GM12878 (cell line): Measurements from ENCODE around the gene SSH3. TPM values are rescaled to one million over a fixed set of nuclear protein-coding genes. Genes with fewer than 3 reads are reported as not detected.

Experiments used
- ATAC-seq: fragments of 200-7000 bp; cut with Tn5 transposase; 3 replicates; pipeline ENCODE4 v1.9.1; 2020; ENCODE audit warnings: mild to moderate bottlenecking, moderate library complexity
- BruUV-seq: library from RNA; stranded (reverse); fragments of 400-500 nt; replicated peaks from 2 replicates; lab custom pipeline; 2021; lab: Mats Ljungman, UMichigan
- CTCF ChIA-PET: fragments of 300-600 bp; sonication (Branson Sonifier 250); formaldehyde crosslinking; extraction: SDS; loops from one replicate; lab custom pipeline; 2021; ENCODE audit warnings: inconsistent platforms; lab: Yijun Ruan, JAX
- POLR2A ChIA-PET: fragments of 350-600 bp; formaldehyde crosslinking; extraction: SDS; loops from one replicate; lab custom pipeline; 2021; ENCODE audit warnings: inconsistent platforms; lab: Charles Lee
- RAD21 ChIA-PET: fragments of 300-600 bp; sonication (Branson Sonifier 250); formaldehyde crosslinking; loops from one replicate; lab custom pipeline; 2023; ENCODE audit warnings: antibody characterized with exemption; ENCODE audit not compliant: unreplicated experiment; lab: Charles Lee
- SMC1A ChIA-PET: fragments of 300-600 bp; sonication (Branson Sonifier 250); formaldehyde crosslinking; loops from one replicate; lab custom pipeline; 2023; ENCODE audit not compliant: unreplicated experiment, uncharacterized antibody; lab: Charles Lee
- DNase-seq: peaks from one replicate; pipeline ENCODE4 v3.0.0-alpha.2; 2011; ENCODE audit warnings: low read depth, low spot score
- FAIRE-seq: peaks from 3 replicates; lab custom pipeline; 2011; peaks lifted over from hg19 to GRCh38; lab: Jason Lieb, UNC
- H2AFZ ChIP-seq: 2 replicates; pipeline ENCODE4 v1.6.0; 2011; ENCODE audit warnings: low read depth, low read length, control low read depth; ENCODE audit not compliant: control insufficient read depth
- H3K27ac ChIP-seq: 2 replicates; pipeline ENCODE4 v1.5.1; 2011; ENCODE audit warnings: control low read depth; ENCODE audit not compliant: control insufficient read depth, insufficient read depth
- H3K27me3 ChIP-seq, 2 experiments: replicated peaks in 1 of 2; 2 replicates each; pipeline versions ENCODE4 v1.6.0 to v1.6.1; 2011; ENCODE audit warnings: low read length in 1 of 2; ENCODE audit not compliant: control insufficient read depth in 2 of 2, insufficient read depth in 2 of 2
- H3K36me3 ChIP-seq, 2 experiments: 2 replicates each; pipeline ENCODE4 v1.5.1; 2011; ENCODE audit warnings: low read length in 1 of 2; ENCODE audit not compliant: control insufficient read depth in 2 of 2, insufficient read depth in 2 of 2
- H3K4me1 ChIP-seq: 2 replicates; pipeline ENCODE4 v1.6.1; 2011; ENCODE audit warnings: mild to moderate bottlenecking, low read length, moderate library complexity, mixed read lengths; ENCODE audit not compliant: control insufficient read depth, insufficient read depth
- H3K4me2 ChIP-seq: 2 replicates; pipeline ENCODE4 v1.6.0; 2011; ENCODE audit warnings: control low read depth; ENCODE audit not compliant: control insufficient read depth, insufficient read depth
- H3K4me3 ChIP-seq: fragments of 200-600 bp; sonication (generic); 2 replicates; pipeline ENCODE4 v1.5.1; 2016
- H3K79me2 ChIP-seq: 2 replicates; pipeline ENCODE4 v1.6.0; 2011; ENCODE audit warnings: low read length; ENCODE audit not compliant: control insufficient read depth, insufficient read depth
- H3K9ac ChIP-seq: 2 replicates; pipeline ENCODE4 v1.8.0; 2011; ENCODE audit warnings: low read length, control low read depth, mixed read lengths; ENCODE audit not compliant: control insufficient read depth, insufficient read depth
- H3K9me3 ChIP-seq: replicated peaks from 3 replicates; pipeline ENCODE4 v1.5.1; 2011; ENCODE audit warnings: mild to moderate bottlenecking, low read length; ENCODE audit not compliant: control insufficient read depth, insufficient read depth
- H4K20me1 ChIP-seq: 2 replicates; pipeline ENCODE4 v1.6.0; 2011; ENCODE audit not compliant: control insufficient read depth, insufficient read depth
- BHLHE40 ChIP-seq, 2 experiments: fragments of 450-650 bp in 1 of 2; IDR thresholded peaks; 2 replicates each; pipeline ENCODE4 v1.6.1; 2011 to 2017; ENCODE audit warnings: low read depth in 2 of 2, borderline replicate concordance in 1 of 2, improper control_type of control experiment in 1 of 2, low read length in 1 of 2, mild to moderate bottlenecking in 1 of 2
- BMI1 ChIP-seq: fragments of 450-650 bp; IDR thresholded peaks from 2 replicates; pipeline ENCODE4 v1.6.1; 2016; ENCODE audit warnings: mild to moderate bottlenecking, moderate library complexity, borderline replicate concordance
- NR2F1 ChIP-seq: fragments of 450-650 bp; conservative IDR thresholded peaks from 2 replicates; pipeline ENCODE4 v1.6.1; 2017; ENCODE audit warnings: mild to moderate bottlenecking
- WGBS: methylation state at CpG from one replicate; pipeline ENCODE4 v1.1.6; 2016; ENCODE audit warnings: low lambda C conversion rate; ENCODE audit not compliant: insufficient replicate concordance, insufficient coverage; ENCODE audit errors: missing lambda C conversion rate; 5-methylcytosine and 5-hydroxymethylcytosine counted together
- in situ Hi-C: fragments of 300-500 bp; cut with MboI; formaldehyde crosslinking; loops from 9 replicates; pipeline ENCODE4 v1.14.3; 2018; ENCODE audit warnings: mixed read lengths
- intact Hi-C: fragments of 100-400 bp; cut with micrococcal nuclease; formaldehyde crosslinking; loops from one replicate; pipeline ENCODE4 v1.14.2; 2022; ENCODE audit not compliant: unreplicated experiment
- polyA plus RNA-seq, 11 experiments: library from polyadenylated mRNA; depleted of rRNA in 4 of 11; unstranded in 6 of 11; stranded (reverse) in 5 of 11; fragments of >200 nt; fragmentation: Nextera tagmentation in 4 of 11; fragmentation: Illumina TruSeq in 1 of 11; extraction: Ambion mirVana in 4 of 11; extraction: Trizol in 1 of 11; gene quantifications; 1 replicate in 1 of 11; 2 replicates in 10 of 11; pipeline versions ENCODE4 v1.2.1 to v1.2.3, GENCODE V29; 2011 to 2016; ENCODE audit warnings: inconsistent platforms in 2 of 11, missing spikeins in 2 of 11, low read depth in 1 of 11
- total RNA-seq, 4 experiments: library from RNA; depleted of rRNA in 3 of 4; stranded (reverse); fragments of >200 nt in 3 of 4; fragmentation: Illumina TruSeq in 1 of 4; extraction: Trizol in 1 of 4; gene quantifications; 2 replicates each; pipeline versions ENCODE4 v1.2.1 to v1.2.3, GENCODE V29; 2013 to 2021
- TF ChIP-seq, protein P1 (sequence below): IDR thresholded peaks from 2 replicates; pipeline ENCODE4 v1.6.1; 2011; ENCODE audit warnings: mild to moderate bottlenecking, low read depth, low read length, moderate library complexity; ENCODE audit not compliant: insufficient replicate concordance
- TF ChIP-seq, protein P2 (sequence below), 3 experiments: IDR thresholded peaks in 2 of 3; conservative IDR thresholded peaks in 1 of 3; 2 replicates each; pipeline ENCODE4 v1.5.1; 2011; ENCODE audit warnings: low read depth in 3 of 3, low read length in 3 of 3, mild to moderate bottlenecking in 3 of 3, control low read depth in 2 of 3, moderate library complexity in 2 of 3, inconsistent platforms in 1 of 3, mixed read lengths in 1 of 3; ENCODE audit not compliant: control insufficient read depth in 2 of 3, insufficient read depth in 1 of 3; ENCODE audit errors: extremely low read depth in 1 of 3

SSH3 gene
- total and polyA plus RNA-seq, 10 of the 15 experiments (the other 5 are each of a cell fraction or from before 2014, with no cell fraction given), result 0.05 to 0.83 (median 0.28) TPM; not detected in 3

DNA sequence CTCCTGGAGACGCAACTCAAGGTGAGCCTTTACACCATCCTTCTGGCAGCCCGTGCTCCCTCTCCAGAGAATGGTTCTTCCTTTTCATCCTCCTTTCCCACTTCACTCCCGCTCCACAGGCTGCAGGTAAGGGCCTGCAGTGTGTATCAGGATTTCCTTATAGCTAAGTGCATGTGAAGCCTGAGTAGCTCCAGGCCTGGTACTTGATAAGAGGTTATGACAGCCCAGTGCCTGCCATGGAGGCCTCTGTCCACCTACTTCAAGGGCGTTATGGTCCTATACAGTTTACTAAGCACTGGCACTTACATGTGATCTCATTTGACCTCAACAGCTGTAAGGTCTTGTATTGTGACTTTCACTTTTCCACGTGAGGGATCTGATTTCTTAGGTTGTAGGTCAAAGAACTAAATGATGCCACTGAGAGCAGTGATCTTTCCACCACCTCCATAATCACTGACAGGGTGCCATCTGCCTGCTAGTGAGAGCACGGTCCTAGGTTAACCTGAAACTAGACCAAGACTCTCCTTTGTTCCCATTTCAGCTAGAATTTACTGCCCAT lies 18.1 kb downstream of the SSH3 start:
- WGBS, result 44% methylated on average over 6 of the region's 6 CpGs
- POLR2A ChIA-PET, result interaction anchor here (0.5 to 2.8 kb wide), 4 partner anchors 25 to 574 kb away, joined by 3 to 10 read pairs (median 4); partner anchors contain the start of gene POLD4
- no peak overlapping the region for H3K27ac ChIP-seq
- H3K27me3 ChIP-seq, result no peaks in the 10 kb centered on the region
- TF ChIP-seq, protein P1, sequence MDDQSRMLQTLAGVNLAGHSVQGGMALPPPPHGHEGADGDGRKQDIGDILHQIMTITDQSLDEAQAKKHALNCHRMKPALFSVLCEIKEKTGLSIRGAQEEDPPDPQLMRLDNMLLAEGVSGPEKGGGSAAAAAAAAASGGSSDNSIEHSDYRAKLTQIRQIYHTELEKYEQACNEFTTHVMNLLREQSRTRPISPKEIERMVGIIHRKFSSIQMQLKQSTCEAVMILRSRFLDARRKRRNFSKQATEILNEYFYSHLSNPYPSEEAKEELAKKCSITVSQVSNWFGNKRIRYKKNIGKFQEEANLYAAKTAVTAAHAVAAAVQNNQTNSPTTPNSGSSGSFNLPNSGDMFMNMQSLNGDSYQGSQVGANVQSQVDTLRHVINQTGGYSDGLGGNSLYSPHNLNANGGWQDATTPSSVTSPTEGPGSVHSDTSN, result no peak
- TF ChIP-seq BMI1 (no peak), NR2F1 (peak; percentile 68), BHLHE40 (IDR thresholded peaks at IDR 0.05; ENCODE audit: borderline replicate concordance in 1 of 2, low read depth in 2 of 2, low read length in 1 of 2) (peak in 1 of 2 experiments; percentile 31; a peak in 1 of 4 replicates)
- TF ChIP-seq, protein P2, sequence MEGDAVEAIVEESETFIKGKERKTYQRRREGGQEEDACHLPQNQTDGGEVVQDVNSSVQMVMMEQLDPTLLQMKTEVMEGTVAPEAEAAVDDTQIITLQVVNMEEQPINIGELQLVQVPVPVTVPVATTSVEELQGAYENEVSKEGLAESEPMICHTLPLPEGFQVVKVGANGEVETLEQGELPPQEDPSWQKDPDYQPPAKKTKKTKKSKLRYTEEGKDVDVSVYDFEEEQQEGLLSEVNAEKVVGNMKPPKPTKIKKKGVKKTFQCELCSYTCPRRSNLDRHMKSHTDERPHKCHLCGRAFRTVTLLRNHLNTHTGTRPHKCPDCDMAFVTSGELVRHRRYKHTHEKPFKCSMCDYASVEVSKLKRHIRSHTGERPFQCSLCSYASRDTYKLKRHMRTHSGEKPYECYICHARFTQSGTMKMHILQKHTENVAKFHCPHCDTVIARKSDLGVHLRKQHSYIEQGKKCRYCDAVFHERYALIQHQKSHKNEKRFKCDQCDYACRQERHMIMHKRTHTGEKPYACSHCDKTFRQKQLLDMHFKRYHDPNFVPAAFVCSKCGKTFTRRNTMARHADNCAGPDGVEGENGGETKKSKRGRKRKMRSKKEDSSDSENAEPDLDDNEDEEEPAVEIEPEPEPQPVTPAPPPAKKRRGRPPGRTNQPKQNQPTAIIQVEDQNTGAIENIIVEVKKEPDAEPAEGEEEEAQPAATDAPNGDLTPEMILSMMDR (IDR thresholded peaks at IDR 0.05 in 2 of 3, conservative IDR thresholded peaks at IDR 0.05 in 1 of 3; ENCODE audit: control insufficient read depth in 2 of 3, extremely low read depth in 1 of 3, insufficient read depth in 1 of 3, low read depth in 3 of 3, low read length in 3 of 3), result 0 out of 6 replicates have a peak, but pooled peaks of 1 of the 3 experiments have one; percentile 0
- no peaks in the 10 kb centered on the region for H3K79me2 ChIP-seq
- intact Hi-C loops (no loop called here), in situ Hi-C loops (no loop called here)
- SMC1A ChIA-PET, result interaction anchor here (1.1 to 7.6 kb wide), 6 partner anchors 24 to 60 kb away, joined by 4 to 82 read pairs (median 18); partner anchors contain the start of gene POLD4
- no peaks in the 10 kb centered on the region for H3K9me3 ChIP-seq
- peaks cover 3% of the 10 kb centered on the region for H3K4me1 ChIP-seq
- ATAC-seq, result no peak
- no peak for DNase-seq
- CTCF ChIA-PET, result interaction anchor here (0.5 to 12.1 kb wide), 8 partner anchors 17 to 370 kb away, joined by 3 to 151 read pairs (median 20); partner anchors contain the start of gene POLD4
- no peaks in the 10 kb centered on the region for H3K36me3 ChIP-seq
- BruUV-seq, result no TSS peak
- H3K9ac ChIP-seq, result no peak overlapping the region
- no peak overlapping the region for H2AFZ ChIP-seq
- peak; percentile 7 for FAIRE-seq
- no peak overlapping the region for H3K4me3 ChIP-seq
- RAD21 ChIA-PET, result interaction anchor here (1.2 to 7.0 kb wide), 4 partner anchors 26 to 60 kb away, joined by 3 to 64 read pairs (median 4); no protein-coding TSS in a partner anchor
- H3K4me2 ChIP-seq, result no peak overlapping the region
- H4K20me1 ChIP-seq, result no peaks in the 10 kb centered on the region
